GM18858 (cell line): ENCODE data around the gene FFAR2.
A peak's percentile ranks its signal among the peaks of the same experiment; 100 is the strongest.
"Not testable (repeated sequence)": the region's sequence is repeated elsewhere in the genome, so short reads cannot be mapped to it uniquely, and the experiment has no call there.

ENCODE experiments used
- ATAC-seq: cut with Tn5 transposase; IDR thresholded peaks from one replicate; pipeline ENCODE4 v1.9.1; 2021; ENCODE audit not compliant: unreplicated experiment

The FFAR2 gene

DNA sequence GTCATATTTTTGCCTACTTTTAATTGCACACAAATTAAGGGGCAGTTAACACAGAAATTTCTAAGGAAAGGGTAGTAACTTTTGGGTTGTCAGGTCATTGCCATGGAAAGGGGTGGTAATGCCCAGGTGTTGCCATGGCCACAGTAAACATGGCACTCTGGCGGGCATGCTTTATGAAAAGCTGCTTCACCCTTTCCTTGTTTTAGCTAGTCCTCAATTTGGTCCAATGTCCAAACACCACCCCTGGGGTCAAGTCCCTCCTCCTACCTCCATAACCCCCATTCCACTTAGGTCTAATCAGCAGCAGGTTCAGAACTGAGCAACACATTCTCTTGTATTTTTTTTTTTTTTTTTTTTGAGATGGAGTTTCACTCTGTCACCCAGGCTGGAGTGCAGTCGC lies 6.6 kb downstream of the FFAR2 start:
- no peak for ATAC-seq

DNA sequence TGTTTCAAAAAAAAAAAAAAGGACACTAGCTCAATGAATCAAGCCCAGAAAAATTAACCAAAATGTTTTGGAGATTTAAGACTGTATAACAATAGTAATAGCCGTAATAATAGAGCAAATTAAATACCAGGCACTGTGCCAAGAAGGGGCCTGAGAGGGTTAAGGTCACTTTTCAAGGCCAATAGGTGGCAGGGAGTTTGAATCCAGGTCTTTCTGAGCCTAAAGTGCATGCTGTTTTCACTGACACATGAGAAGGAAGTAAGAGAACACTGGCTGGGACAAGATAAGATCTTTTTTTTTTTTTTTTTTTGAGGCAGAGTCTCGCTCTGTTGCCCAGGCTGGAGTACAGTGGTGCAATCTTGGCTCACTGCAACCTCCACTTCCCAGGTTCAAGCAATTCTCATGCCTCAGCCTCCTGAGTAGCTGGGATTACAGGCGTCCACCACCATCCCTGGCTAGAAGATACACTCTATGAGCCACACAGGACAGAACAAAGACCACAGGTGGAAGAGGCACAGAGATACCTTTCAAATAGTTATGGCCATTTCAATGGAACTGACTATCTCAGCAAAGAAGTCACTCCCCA lies 7.7 kb downstream of the FFAR2 start:
- no peak for ATAC-seq

DNA sequence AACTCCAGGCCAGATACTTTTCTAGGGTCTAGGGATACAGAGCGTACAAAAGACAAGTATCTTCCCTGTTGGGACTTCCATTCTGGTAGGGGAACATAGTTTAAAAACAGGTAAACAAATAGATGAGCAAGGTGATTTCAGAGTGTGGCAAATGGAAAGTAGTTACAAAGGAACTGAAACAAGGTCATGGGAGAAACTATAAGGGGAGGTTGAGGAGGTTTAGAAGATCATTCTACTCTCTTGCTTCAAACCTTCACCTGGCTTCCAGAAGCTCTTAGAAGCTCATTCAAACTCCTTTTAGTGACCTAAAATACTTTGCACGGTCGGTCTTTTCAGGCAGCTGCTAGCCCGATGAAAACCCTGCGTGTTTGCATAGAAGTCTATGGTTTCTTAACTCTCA lies 9.1 kb downstream of the FFAR2 start:
- no peak for ATAC-seq

GRCh38 chr19:35458192-35458591 lies 10.1 kb downstream of the FFAR2 start:
- ATAC-seq: no peak

DNA sequence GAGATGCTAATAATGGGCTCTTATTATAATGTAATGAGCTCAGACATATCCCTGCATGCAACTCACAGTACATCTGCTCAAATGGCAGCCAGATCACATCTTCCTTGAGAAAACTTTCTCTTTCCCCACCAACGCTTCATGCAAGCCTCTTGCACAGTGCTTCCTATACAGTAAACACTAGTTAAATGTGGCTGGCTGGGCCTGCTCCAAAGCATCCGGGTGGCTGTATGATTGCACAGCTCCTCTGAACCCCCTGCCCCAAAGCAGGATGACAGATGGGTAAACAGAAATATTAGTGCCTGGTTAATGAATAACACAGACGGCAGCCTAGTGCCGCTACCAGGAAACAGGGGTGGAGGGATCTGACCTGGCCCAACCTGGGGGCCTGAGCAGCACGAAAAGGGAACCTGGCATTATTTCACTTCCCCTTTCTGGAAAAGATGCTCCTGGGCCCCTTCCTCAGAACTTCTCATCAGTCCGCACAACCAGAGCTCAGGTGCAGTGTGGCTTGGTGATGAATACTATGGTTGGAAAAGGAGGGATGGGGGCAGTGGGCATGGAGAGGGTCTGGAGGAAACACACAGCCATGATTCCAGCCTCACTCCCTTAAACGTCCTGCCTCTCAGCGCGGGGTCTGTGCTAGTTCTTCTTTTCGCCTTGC lies 10.8 kb downstream of the FFAR2 start:
- ATAC-seq: no peak

- no peak for ATAC-seq
These were observed 11.5 kb downstream of the FFAR2 start for GRCh38 chr19:35459414-35460082.

- no peak for ATAC-seq
These were observed 12.6 kb downstream of the FFAR2 start for GRCh38 chr19:35460608-35461007.

DNA sequence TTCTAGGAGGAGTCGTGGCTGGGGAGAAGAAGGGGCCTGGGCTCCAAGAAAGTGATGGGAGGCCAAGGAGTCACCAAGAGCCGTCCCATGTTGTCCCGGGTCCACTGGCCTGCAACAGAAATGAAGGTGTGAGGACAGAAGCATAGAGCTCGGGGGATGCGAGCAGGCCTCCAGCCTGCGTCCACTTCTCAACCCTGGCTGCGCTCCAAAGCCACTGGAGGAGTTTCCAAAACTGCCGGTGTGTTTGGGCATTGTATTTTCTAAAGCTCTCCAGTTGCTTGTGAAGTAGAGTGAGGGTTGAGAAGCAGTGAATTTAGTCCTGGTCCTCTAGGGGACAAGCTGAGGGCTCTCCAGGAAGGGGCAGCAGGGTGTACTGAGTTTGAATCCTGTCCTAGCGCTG lies 13.0 kb downstream of the FFAR2 start:
- no peak for ATAC-seq

- ATAC-seq: not testable (repeated sequence)
These were observed 13.7 kb downstream of the FFAR2 start for GRCh38 chr19:35461788-35462187.

DNA sequence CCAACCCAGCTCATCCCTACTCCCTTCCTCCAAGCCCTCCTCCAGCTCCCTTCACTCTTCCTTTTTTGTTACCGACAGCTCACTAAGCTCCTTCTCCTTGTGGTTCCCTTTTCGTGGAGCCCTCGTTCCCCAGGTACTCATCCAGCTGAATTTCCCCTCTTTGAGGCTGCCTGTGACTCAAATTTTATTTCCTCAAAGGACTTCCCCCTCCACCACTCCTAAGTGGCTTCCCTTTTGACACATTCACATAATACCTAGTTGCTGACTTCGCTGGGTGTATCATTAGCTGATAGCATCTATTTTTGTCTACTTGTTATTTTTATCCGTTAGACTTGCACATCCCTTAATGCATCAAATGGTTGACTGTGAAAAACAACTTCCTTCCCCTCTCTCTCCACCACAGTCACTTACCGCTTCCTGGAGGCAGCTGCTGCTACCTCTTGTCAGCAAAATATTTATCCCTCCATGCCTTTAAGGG lies 14.5 kb downstream of the FFAR2 start:
- peak; percentile 56 for ATAC-seq

DNA sequence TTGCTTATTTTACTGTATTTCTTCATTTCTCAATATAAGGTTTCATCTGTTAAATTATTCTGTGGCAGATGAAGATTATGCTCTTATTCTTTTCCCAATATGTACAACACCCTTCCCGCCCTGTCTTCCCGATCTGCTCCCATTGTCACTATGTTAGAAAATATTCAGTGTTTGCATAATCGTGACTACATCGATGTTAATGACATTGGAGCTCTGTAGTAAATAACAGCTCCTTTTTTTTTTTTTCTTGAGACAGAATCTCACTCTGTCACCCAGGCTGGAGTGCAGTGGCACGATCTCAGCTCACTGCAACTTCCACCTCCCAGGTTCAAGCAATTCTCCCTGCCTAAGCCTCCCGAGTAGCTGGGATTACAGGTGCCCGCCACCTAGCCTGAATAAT lies 14.9 kb downstream of the FFAR2 start:
- not testable (repeated sequence) for ATAC-seq

- no peak for ATAC-seq
These were observed 18.2 kb downstream of the FFAR2 start for GRCh38 chr19:35466259-35466658.

GRCh38 chr19:35468637-35469036 lies 20.6 kb downstream of the FFAR2 start:
- no peak for ATAC-seq

DNA sequence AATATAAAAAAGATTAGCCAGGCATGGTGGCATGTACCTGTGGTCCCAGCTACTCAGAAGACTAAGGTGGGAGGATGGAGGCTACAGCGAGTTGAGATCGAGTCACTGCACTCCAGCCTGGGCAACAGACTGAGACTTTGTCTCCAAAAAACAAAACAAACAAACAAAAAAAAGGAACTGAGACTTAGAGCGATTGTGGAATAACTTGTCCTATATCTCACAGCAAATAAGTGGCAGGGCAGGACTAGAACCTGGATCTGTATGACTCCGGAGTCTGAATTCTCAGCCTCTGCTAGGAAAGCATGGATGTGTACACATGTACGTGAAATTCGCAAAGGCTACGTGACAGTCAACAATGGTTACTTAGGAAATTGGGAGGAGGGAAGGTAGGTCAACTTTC lies 22.1 kb downstream of the FFAR2 start:
- no peak for ATAC-seq

DNA sequence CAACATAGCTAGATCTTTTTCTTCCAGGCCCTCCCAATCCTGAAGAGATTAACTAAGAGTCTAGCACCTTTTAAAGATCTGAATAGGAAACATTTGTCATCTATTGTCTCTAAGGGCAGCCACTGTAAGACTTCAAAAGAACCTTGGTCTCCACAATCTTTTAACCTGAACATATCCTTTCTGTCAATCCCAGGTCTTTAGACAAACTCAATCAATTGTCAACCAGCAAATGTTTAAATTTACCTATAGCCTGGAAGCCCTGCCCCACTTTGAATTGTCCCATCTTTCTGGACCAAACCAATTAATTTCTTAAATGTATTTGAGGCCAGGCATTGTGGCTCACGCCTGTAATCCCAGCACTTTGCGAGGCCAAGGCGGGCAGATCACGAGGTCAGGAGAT lies 23.0 kb downstream of the FFAR2 start:
- ATAC-seq: not testable (repeated sequence)

GRCh38 chr19:35471946-35472345 lies 23.9 kb downstream of the FFAR2 start:
- ATAC-seq: no peak

- no peak for ATAC-seq
These were observed 26.0 kb downstream of the FFAR2 start for GRCh38 chr19:35474104-35474503.

DNA sequence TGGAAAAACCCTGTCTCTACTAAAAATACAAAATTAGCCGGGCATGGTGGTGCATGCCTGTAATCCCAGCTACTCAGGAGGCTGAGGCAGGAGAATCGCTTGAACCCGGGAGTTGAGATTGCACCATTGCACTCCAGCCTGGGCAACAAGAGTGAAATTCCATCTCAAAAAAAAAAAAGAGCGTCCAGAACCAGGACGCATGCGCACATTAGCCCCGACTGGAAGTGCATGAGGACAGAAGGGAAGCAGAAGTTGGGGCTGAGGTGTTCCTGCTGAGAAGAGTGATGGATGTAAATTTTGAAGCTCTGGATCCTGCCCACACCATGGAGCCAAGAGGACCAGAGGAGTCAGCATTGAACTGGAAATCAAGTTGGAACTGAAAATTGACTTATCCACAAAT lies 26.5 kb downstream of the FFAR2 start:
- not testable (repeated sequence) for ATAC-seq

DNA sequence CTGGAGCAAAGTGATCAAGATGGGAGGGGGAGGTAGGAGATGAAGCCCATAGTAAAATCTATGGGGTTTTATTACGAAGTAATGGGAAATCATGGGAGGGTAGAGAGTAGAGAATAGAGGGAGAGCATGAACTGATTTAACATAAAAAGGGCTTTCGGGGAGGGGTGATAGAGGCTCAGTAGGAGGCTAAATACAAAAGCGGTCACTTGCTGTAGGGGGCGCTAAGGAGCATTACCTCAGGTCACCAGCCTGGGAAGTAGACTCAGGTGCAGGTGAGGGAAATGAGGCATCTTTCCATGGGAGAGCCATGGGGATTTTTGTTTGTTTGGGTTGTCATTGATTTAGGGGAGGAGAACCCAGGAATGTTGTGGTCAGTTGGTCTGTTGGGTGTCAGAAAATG lies 28.1 kb downstream of the FFAR2 start:
- ATAC-seq: no peak

- ATAC-seq: no peak
These were observed 31.0 kb downstream of the FFAR2 start for GRCh38 chr19:35478794-35479677.

GRCh38 chr19:35483089-35483488 lies 35.0 kb downstream of the FFAR2 start:
- no peak for ATAC-seq
